Measurements from ENCODE around the gene DNAI7.

The DNAI7 gene

GRCh38 chr12:25089738-25090137 is 105.2 kb downstream of the DNAI7 start:
- no peak for DNase-seq

GRCh38 chr12:25087596-25087995 is 107.4 kb downstream of the DNAI7 start:
- no peak for DNase-seq

GRCh38 chr12:25084816-25085215 is 110.1 kb downstream of the DNAI7 start:
- no peak for DNase-seq

- no peak for DNase-seq
Measured at GRCh38 chr12:25083211-25083610, 111.7 kb downstream of the DNAI7 start.

GRCh38 chr12:25082628-25083027 is 112.3 kb downstream of the DNAI7 start:
- no peak for DNase-seq

- DNase-seq = no peak
Measured at GRCh38 chr12:25079393-25079792, 115.6 kb downstream of the DNAI7 start.

GRCh38 chr12:25074954-25075353 is 120.0 kb downstream of the DNAI7 start:
- no peak for DNase-seq

GRCh38 chr12:25074113-25074512 is 120.8 kb downstream of the DNAI7 start:
- no peak for DNase-seq

GRCh38 chr12:25072906-25073650 is 121.9 kb downstream of the DNAI7 start:
- DNase-seq = no peak

GRCh38 chr12:25071366-25071765 is 123.6 kb downstream of the DNAI7 start:
- no peak for DNase-seq

GRCh38 chr12:25069224-25069623 is 125.7 kb downstream of the DNAI7 start:
- no peak for DNase-seq

- no peak for DNase-seq
Measured at GRCh38 chr12:25065035-25065434, 129.9 kb downstream of the DNAI7 start.

- no peak for DNase-seq
Measured at GRCh38 chr12:25063873-25064628, 130.9 kb downstream of the DNAI7 start.

- no peak for DNase-seq
Measured at GRCh38 chr12:25058658-25059058, 136.3 kb downstream of the DNAI7 start.

All from COR-L47 (cell line).